GM19351 (cell line): Measurements from ENCODE around the gene SEC61B.
"Not testable (repeated sequence)": the region's sequence is repeated elsewhere in the genome, so short reads cannot be mapped to it uniquely, and the experiment has no call there.

ENCODE experiments used
- ATAC-seq: cut with Tn5 transposase; IDR thresholded peaks from one replicate; pipeline ENCODE4 v1.9.1; 2021; ENCODE audit warnings: mild to moderate bottlenecking, moderate library complexity; ENCODE audit not compliant: unreplicated experiment

Gene SEC61B

GRCh38 chr9:99190597-99191283 is 31.3 kb upstream of the SEC61B start:
- ATAC-seq = no peak

- no peak for ATAC-seq
These were observed 29.2 kb upstream of the SEC61B start for GRCh38 chr9:99192786-99193465.

DNA sequence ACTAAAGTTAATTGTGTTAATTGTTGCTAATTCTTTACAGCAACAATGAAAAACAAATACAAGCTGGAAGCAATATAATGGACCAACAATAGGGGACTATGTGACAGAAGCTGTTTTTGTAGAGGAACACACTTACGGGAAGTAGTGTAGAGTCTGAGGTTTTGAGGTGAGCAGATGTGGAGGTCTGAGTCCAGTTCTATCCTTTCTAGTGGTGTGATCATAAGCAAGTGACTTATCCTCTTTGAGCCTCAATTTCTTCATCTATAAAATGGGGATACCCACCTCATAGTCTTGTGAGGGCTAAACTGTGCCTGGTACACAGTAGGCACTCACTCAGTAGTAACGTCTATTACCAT is 28.6 kb upstream of the SEC61B start:
- no peak for ATAC-seq

GRCh38 chr9:99196484-99196883 is 25.6 kb upstream of the SEC61B start:
- ATAC-seq = not testable (repeated sequence)

DNA sequence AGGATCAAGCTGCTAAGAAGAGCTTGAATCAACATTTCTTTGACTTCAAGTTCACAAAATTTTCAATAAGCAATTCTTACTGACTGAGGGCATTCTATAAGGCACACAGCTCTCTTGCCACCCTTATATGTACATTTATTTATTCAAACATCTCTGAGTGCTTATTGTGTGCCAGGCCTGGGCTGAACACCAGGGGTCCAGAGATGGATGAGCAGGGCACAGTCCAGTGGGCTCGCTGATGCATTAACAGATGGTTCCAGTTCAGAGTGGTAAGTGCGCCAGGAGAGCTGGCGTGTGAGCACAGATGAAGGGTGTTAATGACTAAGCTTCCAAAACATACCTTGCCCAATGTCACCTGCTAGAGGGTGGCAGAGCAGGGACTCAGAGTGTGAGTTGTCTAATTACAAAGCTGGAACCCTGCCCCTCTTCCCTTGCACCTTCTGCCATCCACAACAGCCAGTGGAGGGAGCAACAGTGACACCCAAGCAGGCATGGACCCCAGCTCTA is 24.9 kb upstream of the SEC61B start:
- no peak for ATAC-seq

DNA sequence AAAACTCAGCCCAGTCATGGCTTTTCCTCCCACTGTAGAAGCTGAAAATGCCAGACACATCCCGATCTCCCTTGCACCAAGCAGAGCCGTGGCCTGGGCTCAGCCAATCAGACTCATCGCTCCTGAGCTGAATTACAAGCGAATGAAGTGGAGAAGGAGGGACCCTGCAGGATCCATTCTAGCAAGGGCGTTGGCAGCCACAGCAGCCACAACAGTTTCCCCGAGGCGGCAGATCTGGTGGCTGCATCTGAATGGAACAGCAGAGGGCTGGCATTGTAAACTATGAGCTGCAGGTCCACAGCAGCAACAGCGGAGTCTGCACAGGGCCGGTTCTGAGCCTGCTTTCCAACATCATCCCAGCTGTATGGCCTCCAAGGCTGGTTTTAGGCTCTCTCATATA is 24.1 kb upstream of the SEC61B start:
- ATAC-seq = no peak

GRCh38 chr9:99199938-99200539 is 22.0 kb upstream of the SEC61B start:
- ATAC-seq = no peak

GRCh38 chr9:99201603-99202002 is 20.5 kb upstream of the SEC61B start:
- no peak for ATAC-seq

DNA sequence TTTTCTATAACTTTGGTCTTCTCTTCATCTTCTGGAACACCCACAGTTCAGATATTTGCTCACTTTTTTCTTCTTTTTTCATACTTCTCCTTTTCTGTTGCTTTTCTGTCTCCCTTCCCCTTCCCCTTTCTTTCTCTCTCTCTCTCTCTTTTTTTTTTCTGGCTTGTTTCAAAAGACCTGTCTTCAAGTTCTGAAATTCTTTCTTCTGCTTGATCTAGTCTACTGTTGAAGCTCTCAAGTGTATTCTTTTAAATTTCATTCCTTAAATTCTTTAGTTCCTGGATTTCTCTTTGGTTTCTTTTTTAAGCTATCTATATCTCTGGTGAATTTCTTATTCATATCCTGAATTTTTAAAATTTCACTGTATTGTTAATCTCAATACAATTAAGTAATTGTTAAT is 11.5 kb upstream of the SEC61B start:
- no peak for ATAC-seq

GRCh38 chr9:99211746-99212145 is 10.3 kb upstream of the SEC61B start:
- no peak for ATAC-seq

DNA sequence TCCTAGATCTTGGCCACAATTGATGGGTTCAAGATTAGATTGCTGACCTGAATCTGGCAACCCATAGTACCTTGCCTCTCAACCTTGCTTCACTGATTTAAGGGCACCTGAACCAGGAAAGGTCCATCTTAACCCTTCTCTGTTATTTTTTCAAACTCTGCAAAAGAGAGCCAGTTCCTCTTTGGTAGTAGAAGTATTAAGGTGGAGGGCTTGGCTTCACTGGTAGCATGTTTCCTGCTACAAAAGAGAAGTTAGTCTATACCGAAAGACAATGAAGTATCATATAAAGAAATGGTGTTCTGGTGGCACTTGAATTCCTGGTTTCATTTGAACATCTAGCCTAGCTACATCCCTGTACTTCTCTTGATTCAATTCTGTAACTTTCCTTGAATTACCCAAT is 8.9 kb upstream of the SEC61B start:
- ATAC-seq = no peak

DNA sequence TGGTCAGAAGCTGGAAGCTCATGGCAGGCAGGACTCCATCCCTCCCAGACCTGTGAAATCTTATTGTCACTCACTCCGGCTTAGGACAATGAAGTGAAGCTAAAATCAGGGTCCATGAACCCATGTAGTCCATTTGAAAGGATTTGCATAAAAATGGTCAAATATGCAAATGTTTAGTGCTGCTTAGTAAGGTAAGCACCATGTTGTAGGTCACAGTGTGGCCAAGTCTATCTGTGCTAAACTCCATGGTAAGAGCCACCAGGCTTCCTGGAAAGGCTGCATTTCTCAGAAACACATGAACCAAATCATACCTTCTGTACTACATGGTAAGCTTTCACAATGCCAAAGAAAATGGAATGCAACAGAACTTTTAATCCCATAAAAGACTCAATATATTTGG is 6.0 kb upstream of the SEC61B start:
- ATAC-seq = no peak

DNA sequence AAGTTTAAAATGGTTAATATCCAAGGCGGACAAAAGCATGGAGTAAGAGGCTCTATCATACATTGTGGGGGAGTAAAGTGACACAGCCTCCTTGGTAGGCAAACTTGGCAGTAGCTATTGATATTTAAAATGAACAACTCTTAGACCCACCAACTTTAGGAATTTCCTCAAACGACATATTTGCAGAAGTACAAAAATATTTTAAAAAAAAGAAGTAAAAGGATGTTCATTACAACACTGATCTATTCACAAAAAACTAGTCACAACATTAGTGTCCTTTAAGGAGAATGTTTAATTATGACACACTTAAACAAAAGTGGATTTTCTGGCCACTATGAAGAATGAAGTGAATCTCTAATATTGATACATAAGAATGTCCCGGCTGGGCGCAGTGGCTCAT is 2.1 kb upstream of the SEC61B start:
- ATAC-seq = no peak

GRCh38 chr9:99221266-99221620 is 839 bp upstream of the SEC61B start:
- no peak for ATAC-seq

GRCh38 chr9:99222416-99223270 is 561 bp downstream of the SEC61B start:
- peak; percentile 24 for ATAC-seq

- no peak for ATAC-seq
These were observed 2.4 kb downstream of the SEC61B start for GRCh38 chr9:99224445-99224844.

GRCh38 chr9:99226054-99226453 is 4.0 kb downstream of the SEC61B start:
- ATAC-seq = no peak

GRCh38 chr9:99230206-99230605 is 8.1 kb downstream of the SEC61B start:
- no peak for ATAC-seq

DNA sequence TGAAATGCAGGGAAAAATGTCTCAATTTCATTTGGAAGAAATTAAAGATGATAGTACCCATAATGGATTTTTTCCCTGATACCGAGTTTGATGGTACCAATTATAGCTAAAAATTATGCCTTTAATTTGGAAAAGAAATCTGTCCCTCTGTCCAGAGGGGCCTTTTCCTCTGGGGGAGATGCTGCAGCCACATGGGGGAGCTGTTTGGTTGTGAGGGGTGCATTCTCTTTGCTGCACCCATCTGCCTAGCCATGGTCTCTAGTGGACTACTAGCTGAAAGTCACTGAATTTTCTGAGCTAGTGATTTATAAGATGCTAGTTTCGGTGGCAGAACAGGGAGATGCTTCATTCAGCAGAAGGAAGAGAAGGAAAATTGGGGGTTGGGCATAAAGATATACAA is 9.6 kb downstream of the SEC61B start:
- ATAC-seq = no peak

DNA sequence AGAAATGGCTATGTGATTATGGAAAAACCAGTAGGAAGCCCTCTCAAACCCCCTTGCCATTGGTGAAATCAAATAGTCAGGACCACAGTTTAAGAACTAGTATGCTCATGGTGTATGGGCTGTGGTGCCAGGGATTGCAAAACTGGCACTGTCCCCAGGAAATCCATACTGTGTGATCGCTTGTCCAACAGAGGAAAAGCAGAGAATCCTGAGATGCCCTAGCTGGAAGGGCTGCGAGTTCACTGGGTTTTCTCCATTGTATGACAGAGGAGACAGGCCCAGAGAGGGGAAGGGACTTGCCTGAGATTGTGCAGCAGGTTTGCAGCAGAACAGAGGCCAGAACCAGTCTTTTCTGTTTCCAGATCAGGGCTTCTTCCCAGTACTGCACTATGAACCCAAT is 12.5 kb downstream of the SEC61B start:
- ATAC-seq = no peak

DNA sequence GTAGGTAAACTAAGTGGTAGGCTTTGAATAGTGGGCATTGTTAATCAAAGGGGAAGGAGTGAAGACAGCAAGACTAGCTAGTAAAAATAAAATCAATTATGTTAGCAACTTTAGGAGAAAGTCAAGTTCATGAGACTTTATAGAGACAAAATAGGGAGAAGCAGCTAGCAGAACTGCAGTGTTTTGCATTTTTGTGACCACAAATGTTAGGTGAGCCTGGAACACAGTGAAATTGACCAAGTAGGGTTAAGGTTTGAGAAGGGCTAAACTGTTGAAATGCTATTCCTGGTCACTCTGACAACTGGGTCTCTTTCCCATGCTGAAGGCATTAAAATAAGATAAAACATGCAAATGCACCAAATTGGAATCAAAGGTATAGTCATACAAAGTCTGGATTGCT is 13.0 kb downstream of the SEC61B start:
- ATAC-seq = no peak
